Duodenal mucosa (tissue), 2 donors: ENCODE data around the gene CCDC59.
"Not testable (repeated sequence)": the region's sequence is repeated elsewhere in the genome, so short reads cannot be mapped to it uniquely, and the experiment has no call there.

Experiments used
- H3K27ac ChIP-seq: one replicate; pipeline ENCODE4 v1.7.0; 2013; ENCODE audit warnings: low read depth, low read length
- H3K27me3 ChIP-seq, 2 donors: one replicate each; pipeline ENCODE4 v1.7.0; 2013; ENCODE audit warnings: low read length in 2 of 2, control low read depth in 1 of 2; ENCODE audit not compliant: insufficient read depth in 2 of 2, control insufficient read depth in 1 of 2
- H3K36me3 ChIP-seq, 2 donors: one replicate each; pipeline ENCODE4 v1.7.0; 2013; ENCODE audit warnings: low read length in 2 of 2, control low read depth in 1 of 2; ENCODE audit not compliant: insufficient read depth in 2 of 2, control insufficient read depth in 1 of 2
- H3K4me1 ChIP-seq, 2 donors: one replicate each; pipeline ENCODE4 v1.7.0; 2013; ENCODE audit warnings: low read length in 2 of 2, control low read depth in 1 of 2; ENCODE audit not compliant: insufficient read depth in 2 of 2, control insufficient read depth in 1 of 2
- H3K4me3 ChIP-seq, 2 donors: one replicate each; pipeline ENCODE4 v1.7.0; 2013; ENCODE audit warnings: low read length in 2 of 2, low read depth in 1 of 2
- H3K9ac ChIP-seq, 2 donors: one replicate each; pipeline ENCODE4 v1.7.0; 2013; ENCODE audit warnings: low read length in 2 of 2, low read depth in 1 of 2
- H3K9me3 ChIP-seq, 2 donors: one replicate each; pipeline ENCODE4 v1.7.0; 2013; ENCODE audit warnings: low read length in 2 of 2, control low read depth in 1 of 2; ENCODE audit not compliant: control insufficient read depth in 1 of 2

Gene CCDC59

GRCh38 chr12:82361461-82361915, 3.3 kb upstream of the CCDC59 start:
- H3K9ac ChIP-seq = no peak overlapping the region
- H3K4me3 ChIP-seq = no peak overlapping the region

GRCh38 chr12:82360834-82361233, 2.6 kb upstream of the CCDC59 start:
- not testable (repeated sequence) for H3K27me3 ChIP-seq, H3K9ac ChIP-seq, H3K9me3 ChIP-seq, H3K36me3 ChIP-seq, H3K4me3 ChIP-seq, H3K27ac ChIP-seq
- peaks cover 24 to 28% of the 10 kb centered on the region in 2 donors for H3K4me1 ChIP-seq

More at GRCh38 chr12:82361461-82361915, 3.3 kb upstream of the CCDC59 start:
- Histone ChIP-seq H3K27ac (no peak overlapping the region), H3K27me3 (no peaks in the 10 kb centered on the region), H3K9me3 (no peaks in the 10 kb centered on the region), H3K36me3 (no peaks in the 10 kb centered on the region), H3K4me1 (peaks cover 19 to 22% of the 10 kb centered on the region in 2 donors)

- peaks cover under 1 to 20% of the 10 kb centered on the region in 2 donors for H3K36me3 ChIP-seq
- peaks cover 24 to 31% of the 10 kb centered on the region in 2 donors for H3K4me1 ChIP-seq
- H3K27me3 ChIP-seq = no peaks in the 10 kb centered on the region
- H3K9ac ChIP-seq = peak overlapping the region; percentile 56 to 99
- no peaks in the 10 kb centered on the region for H3K9me3 ChIP-seq
- no peak overlapping the region for H3K27ac ChIP-seq
- peak overlapping the region; percentile 98 to 99 for H3K4me3 ChIP-seq
These were observed 910 bp upstream of the CCDC59 start for GRCh38 chr12:82359115-82359478.

DNA sequence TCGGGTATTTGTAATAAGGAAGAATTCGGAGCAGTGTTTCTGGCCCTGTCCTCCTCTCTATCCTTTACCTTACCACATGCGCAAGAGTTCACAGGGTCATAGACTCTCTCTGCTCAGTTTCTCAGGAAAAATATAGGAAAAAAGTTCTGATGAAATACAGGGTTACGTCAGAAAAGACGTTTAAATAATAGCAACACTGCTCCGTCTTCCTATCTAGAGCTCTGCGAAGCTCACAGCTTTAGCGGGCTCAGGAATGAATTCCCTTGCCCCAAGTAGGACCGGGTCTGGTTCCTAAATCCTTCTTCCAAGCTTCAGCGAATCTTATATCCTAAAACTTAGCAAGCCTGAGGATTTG, 365 bp downstream of the CCDC59 start:
- H3K27ac ChIP-seq = peak overlapping the region; percentile 94
- H3K4me3 ChIP-seq = peak overlapping the region; percentile 98 to 99
- H3K36me3 ChIP-seq = peaks cover 11 to 31% of the 10 kb centered on the region in 2 donors
- H3K9me3 ChIP-seq = no peaks in the 10 kb centered on the region
- H3K9ac ChIP-seq = peak overlapping the region; percentile 97 to 99
- no peaks in the 10 kb centered on the region for H3K27me3 ChIP-seq
- peaks cover 24 to 31% of the 10 kb centered on the region in 2 donors for H3K4me1 ChIP-seq

DNA sequence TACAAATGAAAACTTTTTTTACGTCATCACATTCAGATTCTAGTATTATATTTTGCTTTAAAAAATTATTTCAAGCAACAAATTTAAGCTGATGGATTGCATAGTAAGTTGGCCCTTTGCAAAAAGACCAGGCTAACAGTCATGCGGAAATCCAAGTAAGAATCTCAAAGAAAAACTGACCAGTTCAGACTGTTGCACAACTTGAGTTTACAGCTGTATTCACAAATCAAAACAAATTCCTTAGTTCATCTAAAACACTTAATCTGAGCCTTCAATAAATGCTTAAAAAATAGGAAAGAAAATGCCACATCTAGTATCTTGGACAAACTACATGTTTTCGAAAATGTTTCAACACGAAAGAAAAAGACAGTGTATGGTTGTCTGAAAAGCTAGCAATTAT, 847 bp downstream of the CCDC59 start:
- Histone ChIP-seq H3K36me3 (peaks cover 12 to 32% of the 10 kb centered on the region in 2 donors), H3K27me3 (no peaks in the 10 kb centered on the region), H3K9ac (peak overlapping the region; percentile 97 to 99), H3K27ac (no peak overlapping the region), H3K4me3 (peak overlapping the region; percentile 98 to 99), H3K4me1 (peaks cover 24 to 31% of the 10 kb centered on the region in 2 donors), H3K9me3 (no peaks in the 10 kb centered on the region)

DNA sequence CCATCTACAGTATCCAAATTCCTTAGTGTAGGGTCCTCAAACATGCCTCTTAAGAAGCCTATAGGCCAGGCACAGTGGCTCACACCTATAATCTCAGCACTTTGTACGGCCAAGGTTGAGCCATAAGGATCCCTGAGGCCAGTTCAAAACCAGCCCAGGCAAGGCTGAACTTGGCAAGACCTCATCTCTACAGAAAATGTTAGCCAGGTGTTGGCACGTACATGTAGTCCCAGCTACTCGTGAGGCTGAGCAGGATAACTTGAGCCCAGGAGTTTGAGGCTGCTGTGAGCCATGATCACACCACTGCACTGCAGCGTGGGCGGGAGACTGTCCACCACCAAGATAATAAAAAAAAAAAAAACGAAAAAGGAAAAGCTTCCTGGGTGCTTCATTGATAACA, 6.8 kb downstream of the CCDC59 start:
- Histone ChIP-seq H3K27ac (no peak overlapping the region), H3K36me3 (peaks cover 21 to 47% of the 10 kb centered on the region in 2 donors), H3K27me3 (no peaks in the 10 kb centered on the region), H3K4me1 (peaks cover 4 to 8% of the 10 kb centered on the region in 2 donors), H3K9ac (no peak overlapping the region), H3K4me3 (no peak overlapping the region), H3K9me3 (no peaks in the 10 kb centered on the region)

DNA sequence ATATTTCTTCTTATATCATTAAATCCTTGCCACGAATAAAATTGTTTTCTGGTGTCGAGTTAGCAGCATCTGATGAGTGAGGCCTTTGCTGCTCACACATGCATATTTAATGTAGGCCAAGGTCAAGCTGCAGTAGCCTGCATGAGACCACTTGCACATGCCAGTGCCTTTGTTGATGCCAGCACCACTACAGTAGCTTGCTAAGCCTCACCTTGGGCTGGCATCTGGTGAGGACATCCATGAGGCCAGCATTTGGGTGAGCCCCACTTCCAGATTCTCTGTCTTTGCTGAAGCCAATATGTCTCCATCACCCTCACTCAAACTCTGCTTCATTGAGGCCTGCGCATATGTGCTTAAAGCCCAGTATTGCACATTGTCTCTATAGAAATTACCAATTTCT, 8.0 kb downstream of the CCDC59 start:
- no peak overlapping the region for H3K27ac ChIP-seq
- H3K27me3 ChIP-seq = no peaks in the 10 kb centered on the region
- H3K36me3 ChIP-seq = peaks cover 21 to 36% of the 10 kb centered on the region in 2 donors
- no peak overlapping the region for H3K4me3 ChIP-seq
- H3K9ac ChIP-seq = no peak overlapping the region
- no peaks in the 10 kb centered on the region for H3K4me1 ChIP-seq
- H3K9me3 ChIP-seq = no peaks in the 10 kb centered on the region

DNA sequence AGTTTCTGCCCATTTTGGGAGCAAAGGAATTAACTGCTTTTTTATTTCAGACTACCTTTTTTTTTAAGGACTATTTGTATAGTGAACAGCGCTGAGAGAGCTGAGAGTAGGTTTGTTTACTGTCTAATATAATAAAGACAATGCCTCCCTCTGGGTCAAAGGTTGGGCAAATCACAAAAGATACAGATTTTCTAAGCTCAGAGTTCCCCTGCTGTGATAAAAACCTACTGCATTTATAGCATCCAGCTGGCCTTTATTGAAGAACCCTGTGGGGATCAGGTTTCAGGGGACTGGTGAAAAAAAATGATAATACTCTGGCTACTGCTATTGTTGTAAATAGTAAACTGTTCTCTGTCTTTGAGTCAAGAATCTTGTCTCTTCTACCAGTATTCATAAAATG, 28.7 kb downstream of the CCDC59 start:
- H3K36me3 ChIP-seq = no peaks in the 10 kb centered on the region
- no peaks in the 10 kb centered on the region for H3K9me3 ChIP-seq
- no peak overlapping the region for H3K9ac ChIP-seq
- no peaks in the 10 kb centered on the region for H3K4me1 ChIP-seq
- no peak overlapping the region for H3K4me3 ChIP-seq
- no peak overlapping the region for H3K27ac ChIP-seq
- no peaks in the 10 kb centered on the region for H3K27me3 ChIP-seq

DNA sequence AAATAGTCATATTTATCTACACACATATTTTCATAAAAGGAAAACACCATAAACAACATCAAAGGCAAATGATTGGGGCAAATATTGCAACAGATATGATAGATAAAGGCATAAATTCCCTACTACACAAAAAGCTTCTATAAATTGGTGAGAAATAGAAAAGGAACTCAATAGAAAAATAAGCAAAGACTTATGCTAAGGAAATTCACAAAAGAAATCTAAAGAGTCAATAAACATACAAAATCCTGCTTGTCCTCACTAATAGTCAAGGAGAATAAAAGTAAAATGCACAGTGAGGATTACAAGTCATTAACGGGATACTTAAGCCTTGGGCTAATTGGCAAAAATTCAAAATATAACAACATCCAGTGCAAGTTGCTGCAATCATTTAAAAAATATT, 30.3 kb downstream of the CCDC59 start:
- Histone ChIP-seq H3K9ac (no peak overlapping the region), H3K4me3 (no peak overlapping the region), H3K27me3 (no peaks in the 10 kb centered on the region), H3K4me1 (no peaks in the 10 kb centered on the region), H3K36me3 (no peaks in the 10 kb centered on the region), H3K27ac (no peak overlapping the region), H3K9me3 (no peaks in the 10 kb centered on the region)

- Histone ChIP-seq H3K27ac (no peak overlapping the region), H3K36me3 (no peaks in the 10 kb centered on the region)
These were observed 31.2 kb downstream of the CCDC59 start for GRCh38 chr12:82326905-82327503.

More at GRCh38 chr12:82326905-82327503, 31.2 kb downstream of the CCDC59 start:
- Histone ChIP-seq H3K9ac (no peak overlapping the region), H3K4me3 (no peak overlapping the region), H3K27me3 (no peaks in the 10 kb centered on the region), H3K9me3 (no peaks in the 10 kb centered on the region), H3K4me1 (no peaks in the 10 kb centered on the region)
